Hematopoietic multipotent progenitor cell treated with erythropoietin and hydrocortisone succinate and interleukin-3 and kit ligand, for 6 days (in vitro differentiated cells): Measurements from ENCODE around the gene ENO4.

Experiments
- DNase-seq: peaks from one replicate; pipeline ENCODE4 v3.0.0-alpha.2; 2015

Gene ENO4

DNA sequence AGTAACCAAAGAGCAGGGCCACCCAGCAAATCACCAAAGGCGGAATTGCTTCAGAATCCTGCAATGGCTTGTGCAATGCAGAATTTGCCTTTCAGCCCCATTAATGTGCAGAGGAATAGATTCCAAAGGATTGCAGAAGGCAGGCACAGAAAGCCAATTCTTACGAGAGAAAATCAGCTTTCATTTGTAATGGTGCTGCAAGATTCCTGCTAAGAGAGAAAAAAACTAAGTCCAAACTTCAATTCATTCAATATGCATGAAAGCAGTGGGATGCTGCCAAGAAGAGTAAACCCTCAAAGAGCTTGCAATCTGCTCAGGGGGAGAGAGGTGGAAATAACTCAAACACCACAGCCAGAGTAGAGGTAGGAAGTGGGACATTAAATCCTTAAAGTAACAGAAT is 70.4 kb downstream of the ENO4 start:
- no peak for DNase-seq

DNA sequence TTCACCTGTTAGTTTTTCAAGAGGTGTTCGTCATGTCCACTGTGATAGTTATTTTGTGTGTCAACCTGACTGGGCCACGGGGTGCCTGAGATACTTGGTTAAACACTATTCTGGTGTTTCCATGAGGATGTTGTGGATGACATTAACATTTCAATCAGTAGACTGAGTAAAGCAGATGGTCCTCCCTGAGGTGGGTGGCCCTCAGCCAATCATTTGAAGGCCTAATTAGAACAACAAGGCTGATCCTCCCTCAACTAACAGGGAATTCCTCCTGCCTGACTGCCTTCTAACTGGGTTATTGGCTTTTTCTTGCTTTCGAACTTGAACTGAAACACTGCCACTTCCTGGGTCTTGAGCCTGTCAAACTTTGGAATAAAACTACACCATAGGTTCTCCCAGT is 75.8 kb downstream of the ENO4 start:
- no peak for DNase-seq

DNA sequence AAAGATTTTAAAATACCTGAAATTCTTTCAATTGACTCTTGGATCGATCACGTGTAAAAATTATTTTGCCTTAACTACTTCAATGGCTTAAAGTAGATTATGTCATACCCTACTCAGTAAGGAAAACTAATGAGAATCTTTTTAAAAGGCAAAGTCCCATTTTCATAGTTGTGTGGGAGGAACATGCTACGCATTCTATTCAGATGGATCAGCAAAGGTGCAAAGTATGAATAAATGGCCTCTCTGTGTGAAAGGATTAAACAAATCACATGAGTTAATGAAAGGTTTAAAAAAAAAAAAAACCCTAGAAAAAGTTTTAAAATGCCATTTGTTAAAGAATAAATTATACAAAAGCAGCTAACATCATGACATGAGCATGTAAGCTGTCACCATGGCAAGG is 77.1 kb downstream of the ENO4 start:
- DNase-seq, result no peak

DNA sequence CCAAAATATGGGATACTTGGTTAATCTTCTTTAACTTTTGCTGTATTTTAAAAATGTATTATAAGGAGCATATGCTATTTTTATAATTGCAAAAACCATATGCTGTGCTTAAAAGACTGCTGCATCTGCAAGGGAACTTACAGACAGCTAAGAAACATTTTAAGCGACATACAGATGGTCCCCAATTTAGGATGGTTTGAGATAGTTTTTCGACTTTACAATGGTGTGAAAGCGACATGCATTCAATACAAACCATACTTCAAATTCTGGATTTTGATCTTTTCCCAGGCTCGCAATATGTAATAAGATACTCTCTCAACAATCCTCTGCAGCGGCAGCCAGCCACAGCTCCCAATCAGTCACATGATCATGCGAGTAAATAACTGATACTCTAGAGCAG is 82.5 kb downstream of the ENO4 start:
- no peak for DNase-seq
